Measurements from ENCODE around the gene RXRA.

The RXRA gene

GRCh38 chr9:134437403-134438194 is 111.3 kb downstream of the RXRA start:
- DNase-seq, result peak; percentile 47

- no peak for DNase-seq
These were observed 112.0 kb downstream of the RXRA start for GRCh38 chr9:134438195-134438788.

- no peak for DNase-seq
These were observed 113.1 kb downstream of the RXRA start for GRCh38 chr9:134439368-134439784.

- DNase-seq, result no peak
These were observed 114.5 kb downstream of the RXRA start for GRCh38 chr9:134440636-134441226.

GRCh38 chr9:134441227-134442084 is 115.2 kb downstream of the RXRA start:
- no peak for DNase-seq

- no peak for DNase-seq
These were observed 115.8 kb downstream of the RXRA start for GRCh38 chr9:134442085-134442474.

- DNase-seq, result no peak
These were observed 116.4 kb downstream of the RXRA start for GRCh38 chr9:134442486-134443173.

GRCh38 chr9:134443174-134444037 is 117.2 kb downstream of the RXRA start:
- peak; percentile 38 for DNase-seq

GRCh38 chr9:134444038-134444315 is 117.7 kb downstream of the RXRA start:
- DNase-seq, result no peak

- DNase-seq, result no peak
These were observed 118.7 kb downstream of the RXRA start for GRCh38 chr9:134445000-134445399.

- DNase-seq, result peak; percentile 91
These were observed 123.1 kb downstream of the RXRA start for GRCh38 chr9:134449180-134449916.

GRCh38 chr9:134451700-134452458 is 125.6 kb downstream of the RXRA start:
- DNase-seq, result no peak

- no peak for DNase-seq
These were observed 126.5 kb downstream of the RXRA start for GRCh38 chr9:134452728-134453127.

- DNase-seq, result no peak
These were observed 127.7 kb downstream of the RXRA start for GRCh38 chr9:134453776-134454475.

GRCh38 chr9:134454476-134454857 is 128.2 kb downstream of the RXRA start:
- no peak for DNase-seq

GRCh38 chr9:134455021-134455471 is 128.8 kb downstream of the RXRA start:
- DNase-seq, result no peak

GRCh38 chr9:134455537-134455933 is 129.3 kb downstream of the RXRA start:
- no peak for DNase-seq

GRCh38 chr9:134455934-134456755 is 129.9 kb downstream of the RXRA start:
- no peak for DNase-seq

Measured in NCI-H524 treated with DMSO at 0.1 percent for 48 hours (cell line).